ENCODE results near the gene TIMMDC1.

DNA sequence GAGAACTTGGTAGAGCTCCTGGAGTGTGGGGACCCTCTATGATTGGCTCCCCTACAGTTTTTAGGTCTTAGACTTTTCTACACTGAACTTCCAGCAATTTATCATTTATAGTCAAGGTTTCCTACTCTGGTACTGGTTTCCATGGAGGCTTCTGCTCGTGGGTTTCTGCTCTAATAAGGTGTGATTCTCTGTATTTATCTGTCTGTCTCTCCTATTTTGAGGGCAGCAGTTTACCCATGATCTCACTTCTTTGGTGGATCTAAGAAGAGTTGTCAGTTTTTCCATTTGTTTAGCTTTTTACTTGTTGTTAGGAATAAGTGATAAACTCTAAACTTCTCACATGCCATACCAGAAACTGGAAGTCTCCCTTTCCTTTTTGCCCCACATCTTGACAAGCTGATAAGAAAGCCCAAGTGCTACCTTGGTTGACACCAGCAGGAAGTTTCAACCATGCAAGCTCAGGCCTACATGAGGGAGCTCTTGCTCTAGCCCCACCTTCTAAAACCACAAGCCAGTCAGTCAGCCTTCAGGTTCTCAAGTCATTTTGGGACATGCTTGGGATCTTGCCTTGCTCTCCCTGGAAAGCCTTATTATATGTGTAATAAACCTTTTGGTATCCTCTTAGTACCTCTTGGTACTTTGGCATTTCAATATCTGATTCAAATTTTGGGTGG, 10.0 kb downstream of the TIMMDC1 start:
- TF ChIP-seq, protein P1, sequence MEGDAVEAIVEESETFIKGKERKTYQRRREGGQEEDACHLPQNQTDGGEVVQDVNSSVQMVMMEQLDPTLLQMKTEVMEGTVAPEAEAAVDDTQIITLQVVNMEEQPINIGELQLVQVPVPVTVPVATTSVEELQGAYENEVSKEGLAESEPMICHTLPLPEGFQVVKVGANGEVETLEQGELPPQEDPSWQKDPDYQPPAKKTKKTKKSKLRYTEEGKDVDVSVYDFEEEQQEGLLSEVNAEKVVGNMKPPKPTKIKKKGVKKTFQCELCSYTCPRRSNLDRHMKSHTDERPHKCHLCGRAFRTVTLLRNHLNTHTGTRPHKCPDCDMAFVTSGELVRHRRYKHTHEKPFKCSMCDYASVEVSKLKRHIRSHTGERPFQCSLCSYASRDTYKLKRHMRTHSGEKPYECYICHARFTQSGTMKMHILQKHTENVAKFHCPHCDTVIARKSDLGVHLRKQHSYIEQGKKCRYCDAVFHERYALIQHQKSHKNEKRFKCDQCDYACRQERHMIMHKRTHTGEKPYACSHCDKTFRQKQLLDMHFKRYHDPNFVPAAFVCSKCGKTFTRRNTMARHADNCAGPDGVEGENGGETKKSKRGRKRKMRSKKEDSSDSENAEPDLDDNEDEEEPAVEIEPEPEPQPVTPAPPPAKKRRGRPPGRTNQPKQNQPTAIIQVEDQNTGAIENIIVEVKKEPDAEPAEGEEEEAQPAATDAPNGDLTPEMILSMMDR (conservative IDR thresholded peaks at IDR 0.05) = no peak
- no peak for TF ChIP-seq ZFX (IDR thresholded peaks at IDR 0.05)

Data from C4-2B (cell line).